Measurements from ENCODE around the gene KRTAP12-2.

The KRTAP12-2 gene

DNA sequence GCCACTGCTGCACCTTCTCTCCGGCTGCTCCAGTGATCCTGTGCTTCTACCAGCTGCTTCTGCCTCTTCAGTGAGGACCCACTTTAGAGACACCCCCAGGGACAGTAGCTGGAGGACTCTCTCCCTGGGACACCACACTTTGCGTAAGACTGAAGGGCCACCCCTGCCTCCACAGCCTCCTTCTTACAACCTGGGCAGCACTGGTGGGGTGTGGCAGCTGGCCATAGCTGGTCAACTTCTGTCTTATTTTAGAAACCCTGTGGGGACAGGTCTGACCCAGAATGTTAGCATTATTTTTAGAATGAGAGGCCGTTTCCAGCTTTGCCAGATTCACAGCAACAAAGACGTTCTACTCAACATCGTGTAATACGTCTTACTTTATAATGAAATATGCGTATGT is 41.0 kb downstream of the KRTAP12-2 start:
- DNase-seq, result no peak

DNA sequence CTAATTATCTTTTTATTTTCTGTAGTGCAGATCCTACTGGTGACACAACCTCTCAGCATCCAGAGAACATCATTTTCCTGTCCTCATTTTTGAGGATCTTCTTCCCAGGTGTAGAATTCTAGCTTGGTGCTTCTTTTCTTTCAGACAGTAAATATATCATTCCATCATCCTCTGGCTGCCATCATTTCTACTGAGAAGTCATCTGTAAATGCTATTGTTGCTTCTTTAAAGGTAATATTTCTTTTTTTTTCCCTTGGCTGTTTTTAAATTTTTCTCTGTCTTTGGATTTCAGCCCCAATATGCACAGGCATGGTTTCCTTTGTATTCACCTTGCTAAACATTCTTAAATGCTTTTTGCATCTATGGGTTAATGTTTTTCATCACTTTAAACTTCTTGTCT is 43.2 kb downstream of the KRTAP12-2 start:
- no peak for DNase-seq

DNA sequence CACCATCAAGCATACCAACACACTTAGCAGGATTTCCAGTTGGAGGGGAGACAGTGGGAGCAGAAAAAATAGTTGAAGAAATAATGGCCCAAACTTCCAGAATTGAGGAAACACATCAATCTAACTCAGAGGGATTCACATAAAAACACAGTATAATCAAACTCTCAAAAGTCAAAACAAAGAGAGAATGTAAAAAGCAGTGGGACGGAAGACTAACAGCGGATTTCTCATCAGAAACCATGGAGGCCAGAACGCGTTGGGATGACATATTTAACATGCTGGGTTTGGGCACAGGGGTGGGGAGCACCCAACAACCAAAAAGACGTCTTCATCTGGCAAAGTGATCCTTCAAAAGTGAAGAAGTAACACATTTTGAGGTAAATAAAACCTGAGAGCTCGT is 46.8 kb downstream of the KRTAP12-2 start:
- no peak for DNase-seq

DNA sequence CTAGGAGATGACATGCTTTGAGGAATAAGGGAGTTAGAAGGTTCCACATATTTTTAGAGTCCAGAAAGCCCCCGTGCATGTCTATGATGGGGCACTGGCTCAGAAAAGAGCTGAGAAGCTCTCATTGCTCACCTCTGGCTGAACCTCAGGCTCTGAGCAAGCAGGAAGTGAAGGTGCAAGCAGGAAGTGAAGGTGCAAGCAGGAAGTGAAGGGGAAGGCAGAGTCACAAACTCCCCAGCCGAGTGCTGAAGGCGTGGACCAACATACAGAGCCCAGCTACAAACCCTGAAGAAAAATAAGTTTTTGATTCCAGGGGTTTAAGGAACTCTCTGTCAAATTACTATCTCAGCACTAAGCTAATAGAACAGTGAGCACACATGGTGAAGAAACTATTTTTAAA is 47.8 kb downstream of the KRTAP12-2 start:
- no peak for DNase-seq

DNA sequence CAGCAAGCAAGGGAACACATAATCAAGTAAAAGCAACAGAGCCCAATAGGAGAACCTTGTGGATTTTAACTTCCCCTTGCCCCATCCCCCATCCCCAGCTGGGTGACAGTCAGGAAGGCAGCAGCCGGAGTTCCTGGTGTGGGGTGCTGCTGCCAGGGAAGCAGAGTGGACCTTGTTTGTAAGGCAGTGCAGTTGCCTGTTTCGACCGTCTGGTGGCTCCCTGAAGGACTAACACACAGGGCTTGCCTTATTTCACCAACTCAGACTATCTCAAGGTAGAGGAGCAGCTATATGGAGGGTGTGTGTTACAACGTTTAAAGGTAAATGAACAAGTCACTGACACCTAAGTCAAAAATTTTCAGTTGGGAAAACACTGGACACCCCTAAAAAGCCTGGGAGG is 48.2 kb downstream of the KRTAP12-2 start:
- no peak for DNase-seq

DNA sequence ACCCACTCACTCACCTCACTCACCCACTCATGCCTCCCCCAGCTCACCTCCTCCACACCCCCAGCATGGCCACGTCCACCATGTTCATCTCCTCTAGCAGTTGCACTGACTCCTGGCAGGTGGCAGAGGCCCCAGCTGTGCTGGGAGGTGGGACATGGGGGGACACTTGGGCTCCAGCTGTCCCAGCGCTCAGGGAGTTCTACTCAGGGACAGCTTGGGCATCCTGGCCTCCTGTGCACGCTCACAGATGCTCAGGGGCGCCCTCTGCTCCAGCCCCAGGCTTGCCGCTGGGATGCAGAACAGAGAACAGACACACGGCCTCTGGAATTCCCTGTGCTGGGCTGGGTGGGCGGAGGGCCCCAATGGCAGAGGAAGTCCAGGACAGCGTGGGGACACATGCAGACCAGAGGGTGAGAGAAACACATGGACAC is 49.6 kb downstream of the KRTAP12-2 start:
- no peak for DNase-seq

DNA sequence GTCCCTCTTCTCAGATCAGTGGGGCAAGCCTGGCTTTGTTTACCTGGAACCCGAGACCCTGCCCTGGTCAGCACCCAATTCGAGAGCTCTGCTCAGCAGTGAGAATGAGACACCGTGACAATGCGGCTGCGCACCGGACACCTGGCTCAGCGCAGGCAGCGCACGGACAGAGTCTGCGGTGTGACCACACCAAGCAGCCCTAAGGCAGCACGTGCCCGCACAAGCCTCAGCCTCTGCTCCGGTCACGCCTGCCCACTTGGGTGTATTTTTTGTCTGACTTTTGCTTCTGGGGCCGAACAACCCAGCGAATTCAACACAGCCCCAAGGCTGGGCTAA is 50.2 kb downstream of the KRTAP12-2 start:
- no peak for DNase-seq

All from HCEC 1CT (cell line).